GM21381 (cell line): Measurements from ENCODE around the gene LRGUK.

Experiments used
- ATAC-seq: cut with Tn5 transposase; IDR thresholded peaks from one replicate; pipeline ENCODE4 v1.9.1; 2021; ENCODE audit warnings: mild to moderate bottlenecking, moderate library complexity; ENCODE audit not compliant: unreplicated experiment

The LRGUK gene

DNA sequence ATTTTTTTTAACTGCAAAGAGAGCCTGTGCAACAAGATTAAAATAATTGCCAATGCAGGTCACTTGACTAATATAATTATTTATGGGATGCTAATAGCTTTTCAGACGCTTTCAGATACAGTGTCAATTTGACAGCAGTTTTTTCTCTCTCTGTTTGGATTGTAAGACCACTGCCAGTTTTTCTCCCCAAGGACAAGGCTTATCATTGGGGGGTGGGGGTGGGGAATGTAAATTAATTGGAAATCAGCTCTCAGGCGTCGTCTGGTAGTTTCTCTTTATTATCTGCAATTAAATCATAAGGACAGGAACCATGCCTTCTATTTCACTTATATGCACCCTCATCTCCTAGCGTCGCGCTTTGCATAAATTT lies 559 bp upstream of the LRGUK start:
- ATAC-seq, result no peak

DNA sequence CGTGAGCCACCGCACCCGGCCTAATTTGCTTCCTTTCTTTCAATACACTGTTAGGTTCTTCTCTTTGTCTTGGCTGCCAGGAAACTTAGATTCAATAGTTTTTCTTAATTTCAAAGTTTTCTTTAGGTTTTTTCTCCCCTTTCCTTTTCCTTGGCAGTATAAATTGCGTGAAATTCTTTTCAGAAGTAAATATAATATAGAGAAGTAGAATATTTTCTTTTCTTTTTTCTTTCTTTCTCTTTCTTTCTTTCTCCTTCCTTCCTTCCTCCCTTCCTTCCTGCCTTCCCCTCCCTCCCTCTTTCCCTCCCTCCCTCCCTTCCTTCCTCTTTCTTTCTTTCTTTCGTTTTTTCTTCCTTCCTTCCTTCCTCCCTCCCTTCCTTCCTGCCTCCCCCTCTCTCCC lies 1.7 kb downstream of the LRGUK start:
- ATAC-seq, result no peak

DNA sequence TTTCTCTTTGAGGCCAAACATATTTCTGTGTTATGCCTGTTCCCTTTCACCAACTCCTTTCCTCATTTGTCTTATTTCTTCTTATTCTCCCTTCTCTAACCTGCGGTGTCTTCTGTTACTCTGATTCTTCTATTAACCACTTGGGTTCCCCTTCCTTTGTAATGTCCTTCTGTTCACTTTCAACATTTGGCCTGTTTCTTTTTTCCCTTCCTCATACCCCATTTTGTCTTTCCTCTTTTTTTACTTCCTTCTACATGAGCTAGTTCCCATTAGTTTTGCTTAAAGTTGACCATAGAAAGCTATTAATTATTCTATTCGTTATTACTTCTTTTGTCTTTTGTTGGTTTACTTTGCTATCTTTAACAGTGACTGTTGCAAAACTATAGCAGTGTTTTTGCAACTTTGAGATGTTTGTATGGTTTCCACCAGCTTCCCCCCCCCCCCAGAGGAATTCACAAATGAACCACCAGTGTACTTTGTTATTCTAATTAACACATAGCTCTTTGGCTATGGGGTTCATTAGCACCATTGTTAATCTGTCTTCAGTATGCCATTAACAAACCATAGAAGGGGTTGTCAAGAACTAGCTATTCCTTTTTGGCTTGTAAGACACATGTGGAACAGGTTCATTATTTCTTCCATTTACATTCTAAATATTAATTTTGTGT lies 2.9 kb downstream of the LRGUK start:
- no peak for ATAC-seq

DNA sequence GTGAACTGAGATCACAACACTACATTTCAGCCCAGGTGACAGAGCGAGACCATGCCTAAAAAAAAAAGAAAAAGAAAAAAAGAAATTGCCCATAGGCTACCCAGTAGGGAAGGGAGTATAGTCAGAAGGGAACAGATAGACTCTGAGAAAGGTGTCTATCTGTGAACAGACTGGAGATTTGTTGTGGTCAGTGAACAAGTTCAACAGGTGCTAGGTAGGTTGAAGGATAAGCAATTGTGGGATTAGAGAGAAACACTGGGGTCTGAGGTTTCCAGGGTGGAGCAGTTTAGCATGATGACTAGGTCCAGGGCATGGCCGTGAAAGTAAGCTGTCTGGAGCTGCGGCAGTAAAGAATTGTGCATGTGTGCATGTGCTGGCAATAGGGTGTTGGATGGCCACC lies 6.9 kb downstream of the LRGUK start:
- no peak for ATAC-seq

DNA sequence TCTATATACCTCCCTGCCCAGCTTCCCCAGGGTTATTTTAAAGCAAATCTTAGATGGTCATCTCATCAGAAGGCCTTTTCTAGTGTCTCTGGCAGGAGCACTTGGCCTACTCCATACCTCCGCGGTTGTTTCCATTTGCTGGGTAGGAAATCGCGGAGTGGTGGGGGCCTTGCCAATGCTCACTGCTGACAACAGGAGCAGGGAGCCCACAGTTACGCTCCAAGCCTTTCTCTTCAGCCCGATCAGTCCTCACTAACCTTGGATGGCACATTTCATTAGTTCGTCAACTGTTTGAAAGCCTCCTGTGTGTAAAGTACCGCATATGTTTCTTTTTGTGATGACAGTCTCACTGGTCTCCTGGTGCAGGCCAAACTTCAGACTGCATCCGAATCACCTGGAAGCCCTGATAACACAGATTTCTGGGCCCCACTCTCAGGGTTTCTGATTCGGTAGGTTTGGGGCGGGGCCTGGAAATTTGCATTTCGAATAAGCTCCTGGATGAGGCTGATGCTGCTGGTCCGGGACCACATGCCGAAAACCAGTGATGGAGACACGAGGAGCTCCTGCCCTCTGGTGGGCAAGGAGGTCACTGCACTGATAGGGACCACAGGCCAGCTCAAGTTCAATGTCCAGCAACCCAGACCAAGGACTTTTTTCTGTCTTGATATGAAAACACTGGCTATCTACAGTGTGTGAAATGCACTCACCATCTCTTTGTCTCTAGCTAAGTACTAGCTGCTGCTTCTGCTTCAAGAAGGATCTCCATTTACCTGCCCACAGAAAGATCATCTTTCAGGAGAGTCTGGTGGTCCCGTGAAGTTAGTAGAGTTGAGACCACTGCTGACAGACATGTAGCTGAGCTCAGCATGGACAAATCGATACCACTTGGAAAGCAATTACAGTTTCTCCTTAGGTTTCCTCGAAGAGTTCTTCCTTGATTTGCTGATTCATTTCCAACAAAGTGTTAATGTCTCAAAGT lies 14.0 kb downstream of the LRGUK start:
- ATAC-seq, result peak; percentile 74

DNA sequence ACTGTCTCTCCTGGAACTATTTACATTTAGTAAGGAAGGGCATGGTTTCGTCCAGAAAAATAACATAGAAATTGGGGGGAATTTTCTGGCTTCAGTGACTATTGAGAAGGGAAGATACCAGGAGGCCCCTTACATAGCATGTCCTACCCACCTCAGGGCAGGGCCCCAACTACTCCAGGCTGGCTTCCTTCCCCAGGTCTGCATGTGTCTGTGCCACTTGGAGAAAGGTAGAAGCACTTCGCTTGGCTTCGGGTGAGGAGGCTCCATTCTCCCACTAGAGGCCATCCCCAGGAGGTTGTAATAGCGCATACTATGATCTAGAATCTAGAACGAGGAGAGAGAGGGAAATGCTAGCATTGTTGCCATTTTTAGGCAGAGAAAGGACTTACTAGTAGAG lies 14.7 kb downstream of the LRGUK start:
- no peak for ATAC-seq

DNA sequence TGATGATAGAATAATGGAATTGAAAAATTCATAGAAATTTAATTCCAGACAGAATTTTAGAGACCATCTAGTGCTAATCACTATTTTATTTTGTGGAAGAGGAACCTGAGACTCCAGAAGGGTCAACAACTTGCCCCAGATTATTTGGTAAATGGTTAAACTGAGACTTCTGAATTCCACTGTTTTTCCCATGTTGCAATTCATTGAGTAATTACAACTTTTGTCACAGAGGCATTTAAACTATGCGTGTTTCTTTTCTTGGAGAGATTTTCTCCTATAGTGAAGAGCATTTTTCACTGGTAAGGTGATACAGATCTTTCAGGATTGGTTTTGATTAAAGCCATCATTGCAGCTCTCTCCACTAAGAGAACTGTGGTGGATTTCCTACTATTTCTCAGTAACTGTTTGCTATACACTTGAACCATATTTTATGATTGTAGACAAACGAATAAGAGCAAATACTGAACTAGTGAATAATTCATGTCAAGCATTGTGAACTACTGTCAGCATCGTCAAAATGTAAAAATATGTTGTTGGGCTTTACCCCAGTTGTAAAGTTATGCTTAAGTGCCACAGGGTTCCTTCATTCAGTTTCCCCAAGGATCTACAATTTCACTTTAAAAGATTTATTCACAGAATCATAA lies 26.5 kb downstream of the LRGUK start:
- no peak for ATAC-seq

DNA sequence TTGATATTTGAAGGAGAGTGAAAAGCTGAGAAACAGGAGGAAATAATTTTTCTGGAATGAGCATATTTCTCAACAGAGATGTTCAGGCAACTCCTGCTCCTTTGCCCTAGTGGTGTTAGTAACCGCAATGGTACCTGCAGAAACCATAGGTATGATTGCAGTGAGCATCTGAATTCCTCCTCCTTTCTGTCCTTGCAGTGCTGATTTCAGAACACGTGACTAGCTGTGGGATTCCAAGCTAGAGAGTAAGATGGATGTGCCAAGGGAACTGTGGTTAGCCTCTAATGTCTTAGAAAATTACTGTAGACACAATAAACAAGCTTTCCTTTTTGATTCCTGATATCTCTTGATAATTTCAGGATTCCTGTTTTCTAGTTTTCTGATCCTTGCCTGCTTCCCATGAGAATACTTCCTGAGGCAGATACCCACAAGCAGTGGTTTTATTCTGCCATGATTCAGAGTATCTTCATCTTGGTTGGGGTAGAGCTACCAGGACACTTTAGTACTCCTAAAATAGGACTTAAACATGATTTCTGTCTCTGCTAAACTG lies 27.5 kb downstream of the LRGUK start:
- ATAC-seq, result no peak

DNA sequence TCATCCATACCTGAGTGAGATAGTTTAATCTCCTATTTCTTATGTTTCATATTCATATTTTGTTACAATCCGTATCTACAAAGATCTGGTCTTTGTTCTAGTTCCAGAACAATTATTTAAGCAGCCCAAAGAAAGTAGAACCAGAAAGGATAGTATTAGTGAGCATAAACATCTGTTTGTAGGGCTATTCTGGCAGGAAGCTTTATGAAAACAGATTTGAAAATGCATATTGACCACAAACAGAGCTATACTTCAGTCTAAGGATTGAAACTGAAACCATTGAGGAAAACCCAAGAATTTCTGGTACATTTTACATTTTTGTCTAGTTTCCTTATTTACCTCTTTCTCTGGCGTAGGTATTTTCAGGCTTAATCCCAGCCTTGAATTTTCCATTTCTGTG lies 28.1 kb downstream of the LRGUK start:
- ATAC-seq, result no peak

DNA sequence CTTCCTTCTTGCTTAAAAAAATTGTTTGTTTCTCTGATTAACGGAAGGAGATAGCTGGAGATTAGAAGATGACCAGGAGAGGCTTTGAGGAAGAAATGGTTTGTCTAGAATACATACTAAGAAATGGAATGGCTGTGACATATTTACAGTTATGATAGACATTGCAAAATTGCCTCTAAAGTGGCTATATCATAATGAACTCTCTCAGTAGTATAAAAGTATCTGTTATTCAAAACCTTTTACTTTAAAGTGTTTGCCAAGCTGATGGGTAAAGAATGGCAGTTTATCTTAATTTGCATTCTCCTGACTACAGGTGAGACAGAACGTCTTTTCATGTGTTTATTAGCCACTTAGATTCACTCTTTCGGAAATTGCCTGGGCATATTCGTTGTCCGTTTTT lies 28.7 kb downstream of the LRGUK start:
- ATAC-seq, result no peak

DNA sequence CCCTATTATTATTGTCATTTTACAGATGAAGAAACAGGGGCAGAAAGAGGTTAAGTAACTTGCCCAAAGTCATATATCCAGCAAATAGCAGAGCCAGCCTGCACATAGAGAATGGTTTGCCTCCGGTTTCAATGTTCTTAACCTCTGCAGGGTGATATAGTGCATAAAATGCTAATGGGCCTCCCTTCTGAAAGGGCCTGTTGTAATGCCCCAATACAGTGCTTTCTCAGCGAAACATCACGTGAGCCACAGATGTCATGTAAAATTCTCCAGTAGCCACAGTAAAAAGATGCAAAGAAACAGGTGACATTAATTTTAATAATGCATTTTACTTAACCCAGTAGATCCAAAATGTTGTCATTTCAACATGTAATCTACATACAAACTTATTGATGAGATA lies 38.1 kb downstream of the LRGUK start:
- no peak for ATAC-seq

DNA sequence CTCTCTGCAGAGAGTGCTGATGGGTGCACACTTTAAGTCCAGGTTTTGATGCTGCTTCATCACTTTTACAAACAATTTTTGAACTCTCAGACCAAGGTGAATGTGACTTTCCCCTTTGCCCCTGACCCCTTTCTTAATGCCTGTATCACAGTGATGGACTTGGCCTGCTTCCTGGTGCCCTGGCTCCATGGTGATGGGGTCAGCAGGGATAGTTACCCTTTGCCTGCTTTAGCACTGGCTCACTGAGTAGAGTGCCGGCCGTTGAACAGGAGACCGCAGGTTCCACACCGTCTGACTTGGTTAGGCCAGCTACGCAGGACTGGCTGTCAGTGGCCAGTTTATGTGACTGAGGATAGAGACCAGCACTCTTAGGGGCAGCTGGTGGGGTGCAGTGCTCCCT lies 40.1 kb downstream of the LRGUK start:
- ATAC-seq, result no peak

DNA sequence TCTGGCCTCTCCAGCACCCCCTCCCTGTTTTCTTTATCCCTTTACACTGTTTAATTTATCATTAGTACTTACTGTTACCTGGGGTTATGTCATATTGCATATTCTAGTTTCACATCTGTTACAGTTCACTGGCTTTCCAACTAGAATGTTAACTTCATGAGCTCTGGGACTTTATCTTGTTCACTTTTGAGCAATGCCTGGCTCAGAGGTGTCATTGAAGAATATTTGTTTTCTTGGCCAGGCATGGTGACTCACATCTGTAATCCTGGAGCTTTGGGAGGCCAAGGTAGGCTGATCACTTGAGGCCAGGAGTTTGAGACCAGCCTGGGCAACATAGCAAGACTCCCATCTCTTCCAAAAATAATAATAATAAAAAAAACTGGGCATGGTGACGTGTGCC lies 40.7 kb downstream of the LRGUK start:
- no peak for ATAC-seq

DNA sequence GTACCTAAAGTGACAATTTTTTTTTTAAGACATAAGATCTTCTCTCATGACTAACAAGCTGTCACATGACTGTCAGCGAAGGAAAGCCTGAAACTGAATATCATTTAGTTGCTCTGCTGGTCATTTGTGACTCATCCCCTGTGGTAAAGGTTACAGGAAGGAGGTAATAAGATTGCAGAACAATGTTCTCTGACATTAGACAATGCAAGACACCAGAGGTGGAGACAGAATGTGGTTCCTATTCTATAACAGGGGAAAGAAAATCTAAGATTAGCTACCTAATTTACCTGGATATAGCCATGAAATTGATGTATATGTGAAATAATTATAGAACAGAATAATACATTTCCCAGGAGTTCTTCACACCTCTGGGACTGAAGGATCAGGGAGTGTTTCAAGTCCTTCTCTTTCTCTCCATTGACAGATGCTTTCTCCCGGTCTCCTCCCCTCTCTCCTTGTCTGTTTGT lies 47.7 kb downstream of the LRGUK start:
- peak; percentile 92 for ATAC-seq

DNA sequence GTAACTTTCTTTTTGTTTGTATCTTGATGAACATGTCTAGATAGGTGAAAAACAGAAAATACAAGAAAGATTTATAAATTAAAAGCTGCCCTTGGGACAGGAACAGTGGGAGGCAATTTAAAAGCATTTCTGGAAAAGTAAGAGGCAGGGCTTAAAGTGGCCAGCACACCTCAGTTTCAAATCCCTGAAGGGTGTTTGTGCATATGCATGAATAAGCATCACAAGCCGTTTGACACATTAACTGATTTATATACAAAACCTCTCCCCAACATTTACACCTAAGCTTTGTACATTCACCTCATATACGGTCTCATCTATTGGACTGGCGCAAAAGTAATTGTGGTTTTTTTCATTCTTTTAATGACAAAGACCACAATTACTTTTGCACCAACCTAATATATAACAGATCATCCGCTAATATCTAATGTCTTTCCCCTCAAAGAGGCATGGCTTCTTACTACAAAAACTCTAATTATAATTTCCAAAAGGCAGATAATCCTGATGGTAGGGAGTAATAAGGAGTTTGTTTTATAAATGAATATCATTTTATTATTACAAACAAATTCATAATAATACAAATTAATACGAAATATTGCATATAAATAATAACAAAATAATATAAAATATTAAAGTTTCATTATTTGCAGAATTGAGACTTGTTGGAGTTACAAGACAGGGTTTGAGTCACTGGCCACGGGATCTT lies 48.3 kb downstream of the LRGUK start:
- no peak for ATAC-seq

DNA sequence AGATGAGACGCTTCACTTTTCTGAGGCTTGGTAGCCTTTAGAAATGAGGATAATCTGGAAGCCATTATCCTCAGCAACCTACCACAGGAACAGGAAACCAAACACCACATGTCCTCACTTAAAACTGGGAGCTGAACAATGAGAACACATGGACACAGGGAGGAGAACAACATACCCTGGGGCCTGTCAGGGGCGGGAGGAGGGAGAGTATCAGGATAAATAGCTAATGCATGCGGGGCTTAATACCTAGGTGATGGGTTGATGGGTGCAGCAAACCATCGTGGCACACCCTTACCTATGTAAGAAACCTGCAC lies 48.9 kb downstream of the LRGUK start:
- no peak for ATAC-seq

DNA sequence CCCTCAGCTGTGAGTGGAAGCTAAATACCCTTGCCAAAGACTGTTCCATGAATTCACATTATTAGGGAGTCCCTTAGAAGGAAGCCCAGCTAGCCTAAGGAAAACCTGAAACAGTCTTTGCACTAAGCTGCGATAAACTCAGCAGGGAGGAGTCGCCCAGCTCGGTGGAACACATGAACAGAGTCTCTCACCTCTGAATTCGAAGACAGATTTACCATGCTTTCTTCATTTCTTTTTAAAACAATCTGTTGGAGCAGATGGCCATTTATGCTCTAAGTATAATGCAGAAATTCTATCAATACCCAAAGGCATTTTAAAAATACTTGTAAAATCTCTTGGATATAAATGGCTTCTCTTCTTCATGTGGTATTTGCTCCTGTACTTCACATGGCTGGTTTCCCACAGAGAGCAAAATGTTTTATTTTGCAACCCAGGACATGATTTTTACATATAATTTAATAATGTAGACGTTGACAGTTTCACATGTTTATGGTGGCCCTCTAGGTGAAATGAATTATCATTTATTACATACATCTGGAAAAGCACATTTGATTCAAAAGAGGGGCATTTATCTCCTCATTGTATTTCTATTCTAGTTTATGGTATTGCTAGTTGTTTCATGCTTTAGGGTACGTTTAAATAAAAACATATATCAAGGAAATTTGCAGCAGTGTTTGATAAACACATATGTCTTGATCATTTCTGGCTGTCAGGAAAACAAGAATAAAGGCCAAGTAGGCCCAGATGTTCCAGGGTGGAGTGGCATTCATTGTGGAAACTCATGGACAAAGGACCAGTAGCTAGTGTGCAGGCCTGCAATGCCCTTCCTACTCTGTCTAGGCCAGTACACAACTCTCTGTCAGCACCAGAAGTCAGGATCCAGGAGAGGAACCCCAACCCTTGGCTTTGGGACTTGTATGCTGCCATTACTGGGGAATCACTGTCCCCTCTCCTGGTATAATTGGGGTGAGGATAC lies 52.2 kb downstream of the LRGUK start:
- no peak for ATAC-seq

DNA sequence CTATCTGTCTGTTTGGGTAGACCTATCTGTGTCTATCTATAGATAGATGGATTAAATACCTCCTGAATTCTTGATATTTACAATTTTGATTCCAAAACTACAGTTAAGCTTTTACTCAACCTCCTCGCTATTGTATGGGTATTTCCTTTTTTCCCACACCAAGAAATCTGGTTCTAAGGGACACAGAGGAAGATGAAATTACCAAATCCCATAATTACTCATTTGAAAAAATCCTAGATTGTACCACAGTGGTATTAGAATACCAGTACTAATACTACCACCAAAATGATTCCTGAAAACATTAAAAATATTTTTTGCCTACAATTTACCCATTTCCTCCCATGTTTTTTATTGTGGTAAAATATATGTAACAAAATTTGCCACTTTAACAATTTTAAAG lies 53.2 kb downstream of the LRGUK start:
- ATAC-seq, result no peak

DNA sequence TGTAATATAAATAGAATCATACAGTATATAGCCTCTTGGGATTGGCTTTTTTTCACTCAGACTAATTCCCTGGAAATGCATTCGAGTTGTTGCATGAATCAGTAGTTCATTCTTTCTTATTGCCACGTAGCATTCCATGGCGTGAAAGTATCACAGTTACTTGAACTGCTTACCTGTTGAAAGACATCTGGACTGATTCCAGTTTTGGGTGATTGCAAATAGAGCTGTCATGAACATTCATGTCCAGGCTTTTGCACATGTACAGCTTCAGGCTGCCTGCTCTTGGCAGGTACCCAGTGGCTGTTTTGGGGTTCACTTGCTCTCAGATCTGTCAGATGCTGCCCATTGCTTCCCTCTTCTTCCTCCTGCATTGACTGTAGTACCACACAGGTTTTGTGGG lies 54.9 kb downstream of the LRGUK start:
- ATAC-seq, result no peak

DNA sequence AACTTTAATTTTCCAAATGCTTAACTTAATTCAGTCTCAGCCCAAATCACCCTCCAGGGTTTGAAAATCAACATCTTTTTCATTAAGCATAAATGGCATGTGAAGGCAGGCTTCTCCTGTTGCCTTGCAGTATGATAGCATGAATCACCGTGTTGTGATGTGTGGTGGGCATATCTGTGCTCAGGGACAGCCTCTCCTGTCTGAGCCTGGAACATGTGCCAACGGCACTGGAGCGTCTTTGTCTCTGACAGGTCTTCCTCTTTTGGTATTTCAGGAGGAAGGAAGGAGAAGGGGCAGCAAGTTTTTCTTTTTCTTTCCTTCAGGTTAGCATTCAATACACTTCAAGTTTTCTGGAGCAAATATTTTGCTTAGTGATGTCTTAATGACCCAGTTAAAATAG lies 57.6 kb downstream of the LRGUK start:
- no peak for ATAC-seq
